HG03280 (cell line): ENCODE results near the gene CHRM5.
"Not testable (repeated sequence)": the region's sequence is repeated elsewhere in the genome, so short reads cannot be mapped to it uniquely, and the experiment has no call there.

Source experiments
- ATAC-seq: cut with Tn5 transposase; IDR thresholded peaks from one replicate; pipeline ENCODE4 v1.9.1; 2021; ENCODE audit warnings: mild to moderate bottlenecking, moderate library complexity; ENCODE audit not compliant: unreplicated experiment

The CHRM5 gene

DNA sequence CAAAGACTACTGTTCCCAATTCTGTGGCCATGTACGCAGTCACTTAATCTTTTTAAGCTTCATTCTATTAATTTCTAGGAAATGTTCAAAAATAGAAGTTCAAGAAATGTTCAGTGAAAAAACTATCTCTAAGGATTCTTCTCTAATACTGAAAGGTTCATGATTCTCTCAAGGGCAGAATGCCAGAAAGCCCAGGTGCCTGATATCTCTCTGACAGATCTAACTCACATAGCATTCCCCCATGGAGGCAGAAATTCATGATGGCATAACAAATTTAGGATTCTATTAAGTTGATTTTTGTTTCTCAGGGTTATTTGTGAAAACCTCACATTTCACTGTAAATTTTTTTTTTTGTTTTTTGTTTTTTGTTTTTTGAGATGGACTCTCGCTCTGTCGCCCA lies 17.5 kb downstream of the CHRM5 start:
- ATAC-seq = no peak

- ATAC-seq = no peak
Measured at GRCh38 chr15:33987444-33987843, 19.1 kb downstream of the CHRM5 start.

DNA sequence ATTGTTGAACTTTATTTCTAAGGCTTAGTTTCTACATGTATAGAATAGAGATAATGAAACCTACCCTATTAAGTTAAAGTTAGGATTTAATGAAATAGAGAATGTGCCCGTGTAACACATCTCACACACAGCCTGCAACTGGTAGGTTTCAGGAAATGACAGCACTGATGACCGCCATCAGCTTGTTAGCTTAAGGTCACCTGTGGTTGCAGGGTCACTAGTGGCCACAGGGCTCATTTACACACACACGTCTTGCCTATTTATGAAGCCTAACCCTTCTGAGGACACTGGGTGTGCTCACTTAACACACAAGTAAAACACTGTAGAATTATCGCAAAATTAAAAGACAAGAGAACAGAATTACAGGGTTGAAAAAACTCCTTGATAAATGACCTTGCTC lies 20.1 kb downstream of the CHRM5 start:
- no peak for ATAC-seq

DNA sequence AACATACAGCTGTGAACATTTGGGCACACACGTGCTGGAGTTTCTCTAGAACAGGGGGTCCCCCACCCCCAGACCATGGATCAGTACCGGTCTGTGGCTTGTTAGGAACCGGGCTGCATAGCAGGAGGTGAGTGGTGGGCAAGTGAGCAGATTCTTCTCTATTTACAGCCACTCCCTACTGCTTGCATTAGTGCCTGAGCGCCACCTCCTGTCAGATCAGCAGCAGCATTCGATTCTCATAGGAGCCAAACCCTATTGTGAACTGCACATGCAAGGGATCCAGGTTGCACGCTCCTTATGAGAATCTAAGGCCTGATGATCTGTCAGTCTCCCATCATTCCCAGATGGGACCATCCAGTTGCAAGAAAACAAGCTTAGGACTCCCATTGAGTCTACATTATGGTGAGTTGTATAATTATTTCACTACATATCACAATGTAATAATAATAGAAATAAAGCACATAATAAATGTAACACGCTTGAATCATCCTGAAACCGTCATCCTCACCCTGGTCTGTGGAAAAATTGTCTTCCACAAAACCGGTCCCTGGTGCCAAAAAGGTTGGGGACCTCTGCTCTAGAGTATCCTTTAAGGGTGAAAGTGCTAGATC lies 25.8 kb downstream of the CHRM5 start:
- no peak for ATAC-seq

GRCh38 chr15:33995666-33996065 lies 27.4 kb downstream of the CHRM5 start:
- ATAC-seq = not testable (repeated sequence)

DNA sequence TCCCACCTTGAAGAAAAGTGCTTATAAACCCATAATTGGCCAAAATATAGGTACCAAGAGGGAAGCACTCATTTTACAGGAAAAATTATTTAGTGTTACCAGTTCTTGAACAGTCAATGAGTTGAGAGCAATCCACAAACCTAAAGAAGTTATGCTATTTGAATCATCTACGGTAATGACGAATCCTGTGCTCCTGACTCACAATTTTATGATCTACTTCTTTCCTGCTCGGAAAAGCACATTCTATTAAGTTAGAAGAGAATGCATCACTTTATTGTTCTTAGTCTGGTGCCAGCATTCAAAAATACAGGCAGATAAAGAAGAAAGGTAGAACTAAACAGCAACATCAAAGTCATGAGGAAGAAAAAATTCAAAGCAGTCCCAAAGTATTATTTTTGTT lies 33.2 kb downstream of the CHRM5 start:
- ATAC-seq = no peak

DNA sequence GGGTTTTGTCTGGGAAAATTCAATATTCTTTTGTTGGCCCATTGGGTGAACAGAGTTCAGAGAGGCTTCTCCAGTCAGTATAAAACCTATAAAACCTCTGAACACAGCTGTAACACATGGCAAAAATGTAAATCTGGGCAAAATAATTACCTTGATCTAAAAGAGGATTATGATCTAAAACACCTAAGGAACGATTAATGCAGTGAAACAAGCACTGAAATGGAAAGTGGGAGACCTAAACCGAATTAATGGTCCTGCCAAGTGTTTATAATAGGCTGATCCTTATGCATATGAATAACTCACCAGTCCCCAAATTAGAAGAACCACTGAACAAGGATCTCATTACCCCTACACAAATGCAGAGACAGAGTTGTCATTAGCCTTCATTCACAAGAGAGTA lies 38.1 kb downstream of the CHRM5 start:
- ATAC-seq = no peak

DNA sequence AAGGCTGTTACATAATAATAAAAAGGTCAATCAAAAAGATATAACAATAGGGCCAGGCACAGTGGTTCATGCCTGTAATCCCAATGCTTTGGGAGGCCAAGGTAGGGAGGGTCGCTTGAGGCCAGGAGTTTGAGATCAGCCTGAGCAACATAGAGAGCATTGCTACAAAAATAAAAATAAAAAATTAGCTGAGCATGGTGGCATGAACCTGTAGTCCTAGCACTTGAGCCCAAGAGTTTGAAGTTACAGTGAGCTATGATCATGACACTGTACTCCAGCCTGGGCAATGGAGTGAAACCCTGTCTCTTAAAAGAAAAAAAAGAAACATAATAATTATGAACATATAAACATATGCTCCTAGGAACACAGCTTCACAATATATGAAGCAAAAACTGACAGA lies 41.4 kb downstream of the CHRM5 start:
- ATAC-seq = no peak

- ATAC-seq = no peak
Measured at GRCh38 chr15:34010921-34011320, 42.6 kb downstream of the CHRM5 start.

DNA sequence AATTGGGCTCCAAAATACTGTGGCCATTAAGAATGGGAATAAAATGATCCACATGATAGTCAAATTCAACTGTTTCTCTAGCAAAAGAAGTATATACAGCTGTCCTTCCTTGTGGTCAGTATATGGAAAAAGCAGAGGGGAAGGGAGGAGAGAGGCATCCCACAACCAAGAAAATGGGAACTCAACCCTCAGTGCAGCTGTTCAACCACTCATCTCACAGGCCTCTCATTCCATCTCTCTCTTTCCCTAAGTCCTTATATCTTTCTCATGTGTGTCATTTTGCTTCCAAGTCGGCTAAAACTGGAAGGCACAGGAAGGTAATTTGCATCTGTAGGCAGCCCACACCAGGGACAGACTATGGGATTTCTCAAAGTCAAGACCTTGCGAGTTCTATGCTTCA lies 43.2 kb downstream of the CHRM5 start:
- ATAC-seq = no peak

DNA sequence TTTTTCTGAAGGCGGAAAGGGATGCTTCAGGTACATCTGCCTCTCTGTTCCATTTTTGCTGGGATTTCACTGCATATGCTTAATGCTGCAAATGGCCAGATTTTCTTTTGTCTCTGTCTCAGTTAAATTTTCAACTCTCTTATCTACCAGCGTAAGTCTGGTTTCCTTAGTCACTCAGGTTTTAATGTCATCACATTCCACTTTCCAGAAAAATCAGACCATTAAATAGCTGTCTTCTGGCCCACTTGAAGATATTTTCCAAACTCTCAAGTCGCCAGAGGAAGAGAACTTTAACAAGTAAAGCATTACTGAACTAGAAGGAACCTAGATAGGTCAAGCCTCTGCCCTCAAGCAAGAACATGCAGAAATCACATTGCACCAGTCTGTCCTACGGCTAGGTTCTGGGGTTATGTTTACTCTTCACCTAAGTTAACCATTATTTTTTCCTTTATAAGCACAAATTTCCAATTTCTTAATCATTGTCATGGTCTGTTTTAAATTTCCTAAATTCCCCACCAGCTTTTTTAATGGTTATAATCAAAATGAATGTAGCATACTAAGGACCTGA lies 44.2 kb downstream of the CHRM5 start:
- no peak for ATAC-seq

DNA sequence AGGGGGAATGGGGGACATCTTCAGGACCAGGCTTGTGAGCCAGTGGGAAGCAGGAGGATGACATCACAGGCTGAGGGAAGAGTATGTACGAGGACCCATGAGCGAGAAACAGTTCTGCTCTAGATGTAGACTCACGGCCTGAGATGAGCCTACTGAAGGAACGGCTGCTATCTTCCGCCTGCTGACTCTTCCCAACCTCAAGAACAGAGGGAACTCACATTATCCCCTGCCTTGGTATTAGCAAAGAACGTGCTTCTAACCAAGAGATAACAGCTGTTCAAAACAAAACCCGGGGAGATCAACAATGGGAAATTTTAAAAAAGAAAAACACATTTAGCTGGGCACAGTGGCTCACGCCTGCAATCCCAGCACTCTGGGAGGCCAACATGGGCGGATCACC lies 45.4 kb downstream of the CHRM5 start:
- no peak for ATAC-seq

DNA sequence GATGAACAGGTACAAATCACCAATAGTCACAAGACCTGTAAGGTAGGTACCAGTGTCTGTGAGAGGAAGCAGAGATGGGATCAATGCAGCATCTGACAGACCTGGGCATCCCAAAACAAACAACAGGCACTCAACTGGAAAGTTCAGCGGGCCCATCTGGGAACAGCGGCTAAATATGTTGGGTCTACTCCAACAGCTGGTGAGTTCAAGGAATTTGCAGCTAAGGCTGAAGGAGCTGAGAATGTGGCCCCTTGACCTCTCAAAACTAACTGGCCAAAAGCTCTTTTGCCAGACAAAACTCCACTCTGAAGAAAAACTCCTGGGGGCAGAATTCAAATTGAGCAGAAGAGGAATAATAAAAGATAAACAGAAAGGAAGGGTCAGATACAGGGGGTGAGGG lies 46.3 kb downstream of the CHRM5 start:
- ATAC-seq = no peak

DNA sequence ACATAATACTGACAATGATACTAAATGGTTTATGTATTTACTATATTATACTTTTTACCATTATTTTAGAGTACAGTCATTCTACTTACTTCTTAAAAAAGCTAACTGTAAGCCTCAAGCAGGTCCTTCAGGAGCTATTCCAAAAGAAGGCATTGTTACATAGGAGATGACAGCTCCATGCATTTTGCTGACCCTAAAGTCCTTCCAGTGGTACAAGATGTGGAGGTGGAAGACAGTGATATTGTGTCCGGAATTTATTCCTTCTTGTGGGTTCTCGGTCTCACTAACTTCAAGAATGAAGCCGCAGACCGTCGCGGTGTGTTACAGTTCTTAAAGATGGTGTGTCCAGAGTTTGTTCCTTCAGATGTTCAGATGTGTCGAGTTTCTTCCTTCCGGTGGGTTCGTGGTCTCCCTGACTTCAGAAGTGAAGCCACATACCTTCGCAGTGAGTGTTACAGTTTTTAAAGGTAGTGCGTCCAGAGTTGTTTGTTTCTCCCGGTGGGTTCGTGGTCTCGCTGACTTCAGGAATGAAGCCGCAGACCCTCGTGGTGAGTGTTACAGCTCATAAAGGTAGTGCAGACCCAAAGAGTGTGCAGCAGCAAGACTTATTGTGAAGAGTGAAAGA lies 49.8 kb downstream of the CHRM5 start:
- no peak for ATAC-seq

GRCh38 chr15:34018738-34019137 lies 50.4 kb downstream of the CHRM5 start:
- ATAC-seq = not testable (repeated sequence)

- ATAC-seq = no peak
Measured at GRCh38 chr15:34019369-34019990, 51.2 kb downstream of the CHRM5 start.

DNA sequence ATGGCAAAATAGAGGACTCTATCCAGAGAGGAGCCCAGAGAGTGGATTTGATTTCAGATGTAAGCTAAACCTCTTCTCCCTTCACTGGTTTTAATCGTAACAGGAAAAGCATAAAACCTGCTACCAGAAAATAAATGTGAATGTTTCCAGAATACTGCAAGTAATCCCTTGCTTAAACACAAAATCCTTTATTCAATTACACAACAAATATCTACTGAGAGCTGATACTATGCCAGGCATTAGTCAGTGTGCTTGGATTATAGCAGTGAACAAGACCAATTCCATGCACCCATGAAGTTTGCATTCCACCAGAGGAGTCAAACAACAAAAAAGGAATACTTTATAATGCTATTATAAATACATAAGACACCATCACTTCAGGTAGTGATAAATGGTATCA lies 55.6 kb downstream of the CHRM5 start:
- no peak for ATAC-seq

- no peak for ATAC-seq
Measured at GRCh38 chr15:34025252-34025651, 57.0 kb downstream of the CHRM5 start.

DNA sequence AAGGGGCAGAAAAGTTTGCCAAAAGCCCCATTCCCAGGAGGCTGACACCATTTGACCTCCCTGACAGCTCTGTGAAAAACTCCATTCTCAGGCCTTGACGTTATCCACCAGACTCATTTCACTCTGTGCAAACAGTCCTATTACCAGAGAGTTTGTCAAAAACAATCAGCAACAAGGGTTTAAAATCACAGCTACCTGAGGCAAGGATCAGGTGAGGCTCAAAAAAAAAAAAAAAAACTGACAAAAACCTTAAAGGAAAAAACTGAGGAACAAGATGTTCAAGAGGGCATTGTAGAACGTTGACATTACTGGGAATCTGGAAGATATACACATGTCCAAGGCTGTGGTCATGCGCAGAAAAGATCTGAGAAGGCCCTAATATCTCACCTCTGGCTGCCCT lies 59.3 kb downstream of the CHRM5 start:
- ATAC-seq = no peak

GRCh38 chr15:34031987-34032760 lies 63.9 kb downstream of the CHRM5 start:
- no peak for ATAC-seq

DNA sequence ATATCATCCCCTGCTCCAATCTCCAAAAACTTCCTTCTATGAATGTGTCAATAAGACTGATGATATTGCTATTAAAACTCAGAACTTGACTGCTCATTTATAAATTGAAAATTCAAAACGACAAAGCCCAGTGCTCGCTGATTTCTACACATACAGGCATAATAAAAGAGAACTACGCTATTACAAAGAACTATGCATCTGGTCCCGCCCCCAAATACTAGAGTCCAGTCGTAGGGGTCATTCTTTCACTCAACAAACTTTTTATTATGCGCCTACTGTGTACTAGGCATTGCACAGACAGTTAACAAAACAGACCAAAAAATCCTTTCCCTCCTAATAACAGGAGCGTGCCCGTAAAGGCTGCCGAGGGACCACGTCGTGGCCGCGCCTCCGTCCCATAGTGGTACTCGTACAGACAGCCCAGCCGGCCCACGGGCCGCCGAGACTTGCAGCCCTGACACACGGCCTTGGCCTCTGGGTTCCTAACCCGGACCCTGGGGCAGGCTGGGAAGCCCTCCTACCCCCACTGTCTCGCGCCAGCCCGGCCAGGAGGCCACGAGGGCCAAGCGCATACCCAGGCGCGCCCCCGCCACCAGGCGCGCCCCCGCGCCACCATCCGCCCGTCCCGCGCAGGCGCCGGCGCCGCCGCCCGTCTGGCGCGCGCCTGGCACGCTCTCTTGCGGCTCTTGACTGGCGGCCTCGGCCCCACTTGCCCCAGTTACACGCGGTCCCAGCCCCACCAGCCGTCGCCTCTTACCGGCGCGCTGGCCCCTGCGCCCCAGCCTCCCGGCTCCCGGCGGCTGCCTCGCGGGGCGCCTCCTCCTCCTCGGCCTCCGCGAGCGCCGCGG lies 70.0 kb downstream of the CHRM5 start:
- ATAC-seq = peak; percentile 76
